Measurements from ENCODE around the gene FUT2. TPM values are rescaled to one million over a fixed set of nuclear protein-coding genes. Genes with fewer than 3 reads are reported as not detected.

Gene FUT2
- total and polyA plus RNA-seq, 10 donors = 0.17 to 1.2 (median 0.38) TPM; not detected in 5

DNA sequence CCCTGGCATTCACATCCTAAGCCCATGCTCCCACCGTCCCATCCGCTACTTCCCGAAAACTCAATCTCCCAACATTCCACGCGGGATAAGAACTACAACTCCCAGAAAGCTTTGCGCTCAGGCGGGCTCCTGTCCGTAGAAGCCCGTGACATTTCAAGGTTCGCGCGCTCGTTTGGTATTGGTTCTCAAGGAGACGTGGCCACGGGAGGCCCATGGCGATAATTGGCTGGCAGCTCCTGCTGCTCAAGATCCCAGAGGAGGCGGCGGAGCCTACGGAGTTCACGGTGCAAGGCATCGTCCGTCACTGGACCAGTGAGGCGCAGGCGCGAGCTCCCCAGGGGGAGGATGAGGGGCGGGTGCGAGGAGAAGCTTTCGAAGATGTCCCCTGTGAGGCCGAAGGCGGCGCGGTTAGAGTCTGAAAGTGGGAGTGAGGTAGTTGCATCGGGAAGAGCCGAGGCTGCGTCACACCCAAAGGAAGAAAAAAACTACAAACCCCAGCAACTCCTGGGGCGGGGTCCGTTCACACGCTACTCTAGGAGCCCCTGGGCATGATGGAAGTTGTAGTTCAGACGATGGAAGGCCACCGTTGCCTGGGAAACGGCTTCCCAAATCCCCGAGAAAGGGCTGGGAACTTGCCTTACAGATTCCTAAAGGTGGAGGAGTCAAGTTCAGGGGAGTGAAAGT lies 25.0 kb downstream of the FUT2 start:
- DNase-seq = peak; percentile 96
- peaks cover 16 to 83% (median 55%) of the 10 kb centered on the region in 6 donors for H3K4me1 ChIP-seq
- peak overlapping the region; percentile 83 to 92 (median 86) for H3K27ac ChIP-seq
- H3K4me3 ChIP-seq = peak overlapping the region; percentile 33 to 75 (median 44)
- peaks cover 0 to 38% (median 0%) of the 10 kb centered on the region in 6 donors for H3K36me3 ChIP-seq
- intact Hi-C loops (cut with DNase I; ENCODE audit: low total_unique reads) = no loop called here
- H3K27me3 ChIP-seq (replicated peaks in 1 of 7) = no peaks in the 10 kb centered on the region
- peaks cover 0 to 13% (median 0%) of the 10 kb centered on the region in 8 donors for H3K9me3 ChIP-seq
- TF ChIP-seq POLR2AphosphoS5 (IDR thresholded peaks at IDR 0.05) (peak; percentile 83 to 88 (median 83)), POLR2A (IDR thresholded peaks at IDR 0.05) (no peak)
- 6 to 20% (median 12%) methylated on average over 37 to 42 of the region's 42 CpGs for WGBS, 5 donors

DNA sequence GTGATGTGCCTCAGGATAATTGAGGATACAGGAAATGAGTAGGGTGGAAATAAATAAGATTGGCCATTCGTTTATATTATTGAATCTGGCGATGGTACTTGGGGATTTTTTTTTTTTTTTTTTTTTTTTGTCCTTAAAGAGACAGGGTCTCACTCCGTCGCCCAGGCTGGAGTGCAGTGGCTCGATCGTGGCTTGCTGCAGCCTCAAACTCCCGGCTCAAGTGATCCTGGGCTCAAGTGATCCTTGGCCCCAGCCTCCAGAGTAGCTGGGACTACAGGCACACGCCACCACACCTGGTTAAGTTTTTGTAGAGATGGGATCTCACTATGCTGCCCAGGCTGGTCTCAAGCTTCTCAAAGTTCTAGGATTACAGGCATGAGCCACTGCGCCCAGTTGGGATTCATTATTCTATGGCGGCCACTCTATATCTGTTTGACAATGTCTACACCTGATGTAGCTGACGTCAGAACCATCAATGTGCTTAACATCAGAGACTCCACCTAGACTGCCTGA lies 26.5 kb downstream of the FUT2 start:
- intact Hi-C loops (cut with DNase I; ENCODE audit: low total_unique reads) = no loop called here

GRCh38 chr19:48724796-48725753 lies 29.3 kb downstream of the FUT2 start:
- Histone ChIP-seq H3K36me3 (peaks cover 0 to 61% (median 0%) of the 10 kb centered on the region in 6 donors), H3K27me3 (replicated peaks in 1 of 7) (no peaks in the 10 kb centered on the region), H3K4me3 (peak overlapping the region in 1 of 8 donors; percentile 15), H3K27ac (peak overlapping the region; percentile 65 to 84 (median 80)), H3K9me3 (peaks cover 0 to 26% (median 4%) of the 10 kb centered on the region in 8 donors), H3K4me1 (peaks cover 15 to 63% (median 53%) of the 10 kb centered on the region in 6 donors)
- DNase-seq = no peak
- intact Hi-C loops (cut with DNase I; ENCODE audit: low total_unique reads) = no loop called here
- whole genome bisulfite sequencing, 5 donors = 31 to 41% (median 39%) methylated on average over 11 of the region's 11 CpGs
- TF ChIP-seq, protein P1, sequence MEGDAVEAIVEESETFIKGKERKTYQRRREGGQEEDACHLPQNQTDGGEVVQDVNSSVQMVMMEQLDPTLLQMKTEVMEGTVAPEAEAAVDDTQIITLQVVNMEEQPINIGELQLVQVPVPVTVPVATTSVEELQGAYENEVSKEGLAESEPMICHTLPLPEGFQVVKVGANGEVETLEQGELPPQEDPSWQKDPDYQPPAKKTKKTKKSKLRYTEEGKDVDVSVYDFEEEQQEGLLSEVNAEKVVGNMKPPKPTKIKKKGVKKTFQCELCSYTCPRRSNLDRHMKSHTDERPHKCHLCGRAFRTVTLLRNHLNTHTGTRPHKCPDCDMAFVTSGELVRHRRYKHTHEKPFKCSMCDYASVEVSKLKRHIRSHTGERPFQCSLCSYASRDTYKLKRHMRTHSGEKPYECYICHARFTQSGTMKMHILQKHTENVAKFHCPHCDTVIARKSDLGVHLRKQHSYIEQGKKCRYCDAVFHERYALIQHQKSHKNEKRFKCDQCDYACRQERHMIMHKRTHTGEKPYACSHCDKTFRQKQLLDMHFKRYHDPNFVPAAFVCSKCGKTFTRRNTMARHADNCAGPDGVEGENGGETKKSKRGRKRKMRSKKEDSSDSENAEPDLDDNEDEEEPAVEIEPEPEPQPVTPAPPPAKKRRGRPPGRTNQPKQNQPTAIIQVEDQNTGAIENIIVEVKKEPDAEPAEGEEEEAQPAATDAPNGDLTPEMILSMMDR (IDR thresholded peaks at IDR 0.05 in 8 of 11, conservative IDR thresholded peaks at IDR 0.05 in 3 of 11) = no peak
- peak; percentile 34 to 80 (median 35) for TF ChIP-seq POLR2AphosphoS5 (IDR thresholded peaks at IDR 0.05)

More for the DNA sequence above, 26.5 kb downstream of the FUT2 start:
- Histone ChIP-seq H3K4me1 (peaks cover 15 to 83% (median 63%) of the 10 kb centered on the region in 6 donors), H3K36me3 (peaks cover 0 to 43% (median 0%) of the 10 kb centered on the region in 6 donors), H3K4me3 (no peak overlapping the region), H3K9me3 (peaks cover 0 to 26% (median 4%) of the 10 kb centered on the region in 8 donors), H3K27me3 (replicated peaks in 1 of 7) (no peaks in the 10 kb centered on the region), H3K27ac (no peak overlapping the region)
- no peak for TF ChIP-seq POLR2AphosphoS5 (IDR thresholded peaks at IDR 0.05)
- no peak for TF ChIP-seq POLR2A (IDR thresholded peaks at IDR 0.05)
- TF ChIP-seq, protein P1 (IDR thresholded peaks at IDR 0.05 in 8 of 11, conservative IDR thresholded peaks at IDR 0.05 in 3 of 11) = no peak
- 84 to 90% (median 86%) methylated on average over 11 of the region's 11 CpGs for WGBS, 5 donors
- no peak for DNase-seq

GRCh38 chr19:48726556-48726955 lies 30.8 kb downstream of the FUT2 start:
- intact Hi-C loops (cut with DNase I; ENCODE audit: low total_unique reads) = no loop called here
- Histone ChIP-seq H3K27ac (peak overlapping the region; percentile 49 to 84 (median 80)), H3K9me3 (peaks cover 0 to 26% (median 4%) of the 10 kb centered on the region in 8 donors), H3K36me3 (peaks cover 0 to 65% (median 0%) of the 10 kb centered on the region in 6 donors), H3K4me1 (peaks cover 15 to 48% (median 39%) of the 10 kb centered on the region in 6 donors), H3K4me3 (peak overlapping the region in 1 of 8 donors; percentile 3), H3K27me3 (replicated peaks in 1 of 7) (no peaks in the 10 kb centered on the region)
- 36 to 53% (median 43%) methylated on average over 2 of the region's 2 CpGs for WGBS, 5 donors
- no peak for DNase-seq
- TF ChIP-seq POLR2AphosphoS5 (IDR thresholded peaks at IDR 0.05) = peak in 1 of 3 donors; percentile 47
- no peak for TF ChIP-seq POLR2A (IDR thresholded peaks at IDR 0.05)
- TF ChIP-seq, protein P1 (IDR thresholded peaks at IDR 0.05 in 8 of 11, conservative IDR thresholded peaks at IDR 0.05 in 3 of 11) = no peak
